Natural killer cell (primary cell): ENCODE measurements around the gene GTF2A1L. TPM values are rescaled to one million over a fixed set of nuclear protein-coding genes. Genes with fewer than 3 reads are reported as not detected.

Source experiments
- ATAC-seq, 3 donors: fragments of 150-1000 bp in 2 of 3; fragments of 200-7000 bp in 1 of 3; cut with Tn5 transposase; 1 replicate in 1 of 3; 2 replicates in 2 of 3; pipeline ENCODE4 v1.10.0; 2021; ENCODE audit warnings: mild to moderate bottlenecking in 2 of 3, moderate library complexity in 2 of 3
- DNase-seq, 2 donors: peaks; one replicate each; pipeline versions ENCODE4 v3.0.0 to v3.0.0-alpha.2; 2013 to 2021; ENCODE audit warnings: mixed read lengths in 1 of 2
- H3K27ac ChIP-seq: one replicate; pipeline ENCODE4 v1.5.1; 2013; ENCODE audit warnings: mild to moderate bottlenecking, low read length
- H3K27me3 ChIP-seq: one replicate; pipeline ENCODE4 v1.6.1; 2013; ENCODE audit warnings: low read length; ENCODE audit not compliant: control insufficient read depth, insufficient read depth
- H3K36me3 ChIP-seq: one replicate; pipeline ENCODE4 v1.6.1; 2013; ENCODE audit warnings: low read length; ENCODE audit not compliant: control insufficient read depth, insufficient read depth
- H3K4me1 ChIP-seq: one replicate; pipeline ENCODE4 v1.6.1; 2013; ENCODE audit warnings: low read length; ENCODE audit not compliant: control insufficient read depth, insufficient read depth
- H3K4me3 ChIP-seq: one replicate; pipeline ENCODE4 v1.5.1; 2013; ENCODE audit warnings: low read length
- H3K9me3 ChIP-seq: one replicate; pipeline ENCODE4 v1.6.1; 2013; ENCODE audit warnings: low read length; ENCODE audit not compliant: control insufficient read depth, insufficient read depth
- H3K27ac Mint-ChIP-seq, 2 donors: one replicate each; pipeline ENCODE4 v1.8.0; 2022; ENCODE audit warnings: mild to moderate bottlenecking in 2 of 2, mixed read lengths in 2 of 2, moderate library complexity in 1 of 2
- H3K27me3 Mint-ChIP-seq, 2 donors: one replicate each; pipeline ENCODE4 v1.8.0; 2022; ENCODE audit warnings: low read depth in 2 of 2, mixed read lengths in 2 of 2
- H3K36me3 Mint-ChIP-seq: one replicate; pipeline ENCODE4 v1.8.0; 2022; ENCODE audit warnings: mixed read lengths
- H3K4me1 Mint-ChIP-seq, 2 donors: one replicate each; pipeline ENCODE4 v1.8.0; 2022; ENCODE audit warnings: mixed read lengths in 2 of 2
- H3K4me3 Mint-ChIP-seq: one replicate; pipeline ENCODE4 v1.8.0; 2022; ENCODE audit warnings: mild to moderate bottlenecking, moderate library complexity, mixed read lengths
- H3K9me3 Mint-ChIP-seq, 2 donors: one replicate each; pipeline ENCODE4 v1.8.0; 2022; ENCODE audit warnings: mixed read lengths in 2 of 2
- intact Hi-C: fragments of 100-400 bp; cut with micrococcal nuclease; formaldehyde crosslinking; loops from one replicate; pipeline ENCODE4 v1.14.2; 2022
- total RNA-seq, 4 donors: library from RNA; stranded (reverse); fragments of 120-200 nt in 1 of 4; gene quantifications; one replicate each; pipeline versions ENCODE4 v1.2.3 to v1.2.4, GENCODE V29; 2013 to 2022
- TF ChIP-seq, protein P1 (sequence below): fragments of 200-600 bp; IDR thresholded peaks from one replicate; pipeline ENCODE4 v1.8.0; 2022; ENCODE audit warnings: antibody characterized with exemption

The GTF2A1L gene
- total RNA-seq, 3 donors from 2014 or later (not counting 1 experiment from before 2014, with no cell fraction given) = not detected

- intact Hi-C loops = no loop called here
- no peaks in the 10 kb centered on the region for H3K36me3 Mint-ChIP-seq
- TF ChIP-seq, protein P1, sequence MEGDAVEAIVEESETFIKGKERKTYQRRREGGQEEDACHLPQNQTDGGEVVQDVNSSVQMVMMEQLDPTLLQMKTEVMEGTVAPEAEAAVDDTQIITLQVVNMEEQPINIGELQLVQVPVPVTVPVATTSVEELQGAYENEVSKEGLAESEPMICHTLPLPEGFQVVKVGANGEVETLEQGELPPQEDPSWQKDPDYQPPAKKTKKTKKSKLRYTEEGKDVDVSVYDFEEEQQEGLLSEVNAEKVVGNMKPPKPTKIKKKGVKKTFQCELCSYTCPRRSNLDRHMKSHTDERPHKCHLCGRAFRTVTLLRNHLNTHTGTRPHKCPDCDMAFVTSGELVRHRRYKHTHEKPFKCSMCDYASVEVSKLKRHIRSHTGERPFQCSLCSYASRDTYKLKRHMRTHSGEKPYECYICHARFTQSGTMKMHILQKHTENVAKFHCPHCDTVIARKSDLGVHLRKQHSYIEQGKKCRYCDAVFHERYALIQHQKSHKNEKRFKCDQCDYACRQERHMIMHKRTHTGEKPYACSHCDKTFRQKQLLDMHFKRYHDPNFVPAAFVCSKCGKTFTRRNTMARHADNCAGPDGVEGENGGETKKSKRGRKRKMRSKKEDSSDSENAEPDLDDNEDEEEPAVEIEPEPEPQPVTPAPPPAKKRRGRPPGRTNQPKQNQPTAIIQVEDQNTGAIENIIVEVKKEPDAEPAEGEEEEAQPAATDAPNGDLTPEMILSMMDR = no peak
- H3K27me3 Mint-ChIP-seq = peaks cover 0 to 3% of the 10 kb centered on the region in 2 donors
- Histone ChIP-seq H3K27ac (no peak overlapping the region), H3K4me1 (no peaks in the 10 kb centered on the region), H3K9me3 (no peaks in the 10 kb centered on the region), H3K4me3 (no peak overlapping the region), H3K27me3 (no peaks in the 10 kb centered on the region), H3K36me3 (no peaks in the 10 kb centered on the region)
- DNase-seq (no peak), ATAC-seq (no peak)
- H3K9me3 Mint-ChIP-seq = no peaks in the 10 kb centered on the region
- no peak overlapping the region for H3K4me3 Mint-ChIP-seq
- H3K27ac Mint-ChIP-seq = no peak overlapping the region
- H3K4me1 Mint-ChIP-seq = no peaks in the 10 kb centered on the region
Observed at GRCh38 chr2:48728840-48729239, 111.2 kb downstream of the GTF2A1L start.

Other genes with a start within 250 kb of the GTF2A1L start
- 10 to 100 TPM; 29.1 to 40.1 (median 36.3) TPM for gene PPP1R21, start 177.1 kb upstream of the GTF2A1L start, total RNA-seq
- 1 to 10 TPM; 1.8 to 4.5 (median 3.0) TPM for gene STON1, start 87.7 kb upstream of the GTF2A1L start, total RNA-seq
- gene LHCGR, start 137.9 kb downstream of the GTF2A1L start, total RNA-seq = not detected